Lower lobe of right lung (tissue), 2 donors: ENCODE data around the gene SYTL2. TPM values are rescaled to one million over a fixed set of nuclear protein-coding genes. Genes with fewer than 3 reads are reported as not detected.

Experiments
- ATAC-seq, 2 donors: fragments of 200-7000 bp; cut with Tn5 transposase; one replicate each; pipeline ENCODE4 v1.9.1; 2020 to 2022; ENCODE audit warnings: mild to moderate bottlenecking in 2 of 2, moderate library complexity in 2 of 2
- DNase-seq: peaks from one replicate; pipeline ENCODE4 v3.0.0-alpha.2; 2020
- H3K27ac ChIP-seq: fragments of 200-600 bp; one replicate; pipeline ENCODE4 v1.8.0; 2022
- H3K27me3 ChIP-seq: fragments of 200-600 bp; one replicate; pipeline ENCODE4 v1.8.0; 2022; ENCODE audit warnings: low read depth
- H3K36me3 ChIP-seq: fragments of 200-600 bp; one replicate; pipeline ENCODE4 v1.8.0; 2022; ENCODE audit warnings: mild to moderate bottlenecking
- H3K4me1 ChIP-seq: fragments of 200-600 bp; one replicate; pipeline ENCODE4 v1.8.0; 2022
- H3K4me3 ChIP-seq: fragments of 200-600 bp; one replicate; pipeline ENCODE4 v1.8.0; 2022; ENCODE audit warnings: mild to moderate bottlenecking
- H3K9me3 ChIP-seq: fragments of 200-600 bp; one replicate; pipeline ENCODE4 v1.8.0; 2022
- intact Hi-C: fragments of 100-400 bp; cut with DNase I; formaldehyde crosslinking; loops from one replicate; pipeline ENCODE4 v1.11.0; 2022
- total RNA-seq: library from RNA; stranded (reverse); fragmentation: NEBNext Ultra II Directional; extraction: Animal tissue kit (Norgen Biotek cat#: 25700); gene quantifications from one replicate; pipeline ENCODE4 v1.2.1, GENCODE V29; 2021
- TF ChIP-seq, protein P1 (sequence below): fragments of 200-600 bp; IDR thresholded peaks from one replicate; pipeline ENCODE4 v1.8.0; 2022; ENCODE audit warnings: antibody characterized with exemption, mild to moderate bottlenecking
- donor health status: DM: no; HTN: yes; CAD: no; lungs with severe emphysema.

The SYTL2 gene
- total RNA-seq, 1 donor from 2014 or later, result 23.6 TPM

DNA sequence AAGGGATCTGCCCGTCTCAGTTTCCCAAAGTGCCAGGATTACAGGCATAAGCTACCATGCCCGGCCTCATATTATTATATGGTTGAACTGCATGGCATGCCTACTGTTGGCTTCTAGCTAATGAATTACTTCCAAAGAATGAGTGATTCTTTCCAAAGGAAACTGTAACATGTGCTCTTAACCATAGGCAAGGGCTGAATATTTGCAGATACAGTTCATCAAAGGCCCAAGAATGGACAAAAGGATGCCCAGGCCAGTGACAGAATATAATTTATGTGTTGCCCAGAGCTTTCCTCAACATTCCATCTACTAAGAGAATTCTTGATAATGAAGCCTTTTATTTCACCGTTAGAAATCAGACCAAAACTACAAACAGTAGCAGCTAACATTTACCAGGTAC lies 98.0 kb downstream of the SYTL2 start:
- no peak for ATAC-seq
- Histone ChIP-seq H3K27ac (no peak overlapping the region), H3K27me3 (no peaks in the 10 kb centered on the region), H3K36me3 (no peaks in the 10 kb centered on the region), H3K9me3 (no peaks in the 10 kb centered on the region), H3K4me3 (no peak overlapping the region), H3K4me1 (no peaks in the 10 kb centered on the region)
- TF ChIP-seq, protein P1, sequence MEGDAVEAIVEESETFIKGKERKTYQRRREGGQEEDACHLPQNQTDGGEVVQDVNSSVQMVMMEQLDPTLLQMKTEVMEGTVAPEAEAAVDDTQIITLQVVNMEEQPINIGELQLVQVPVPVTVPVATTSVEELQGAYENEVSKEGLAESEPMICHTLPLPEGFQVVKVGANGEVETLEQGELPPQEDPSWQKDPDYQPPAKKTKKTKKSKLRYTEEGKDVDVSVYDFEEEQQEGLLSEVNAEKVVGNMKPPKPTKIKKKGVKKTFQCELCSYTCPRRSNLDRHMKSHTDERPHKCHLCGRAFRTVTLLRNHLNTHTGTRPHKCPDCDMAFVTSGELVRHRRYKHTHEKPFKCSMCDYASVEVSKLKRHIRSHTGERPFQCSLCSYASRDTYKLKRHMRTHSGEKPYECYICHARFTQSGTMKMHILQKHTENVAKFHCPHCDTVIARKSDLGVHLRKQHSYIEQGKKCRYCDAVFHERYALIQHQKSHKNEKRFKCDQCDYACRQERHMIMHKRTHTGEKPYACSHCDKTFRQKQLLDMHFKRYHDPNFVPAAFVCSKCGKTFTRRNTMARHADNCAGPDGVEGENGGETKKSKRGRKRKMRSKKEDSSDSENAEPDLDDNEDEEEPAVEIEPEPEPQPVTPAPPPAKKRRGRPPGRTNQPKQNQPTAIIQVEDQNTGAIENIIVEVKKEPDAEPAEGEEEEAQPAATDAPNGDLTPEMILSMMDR, result no peak
- no peak for DNase-seq
- intact Hi-C loops, result no loop called here

DNA sequence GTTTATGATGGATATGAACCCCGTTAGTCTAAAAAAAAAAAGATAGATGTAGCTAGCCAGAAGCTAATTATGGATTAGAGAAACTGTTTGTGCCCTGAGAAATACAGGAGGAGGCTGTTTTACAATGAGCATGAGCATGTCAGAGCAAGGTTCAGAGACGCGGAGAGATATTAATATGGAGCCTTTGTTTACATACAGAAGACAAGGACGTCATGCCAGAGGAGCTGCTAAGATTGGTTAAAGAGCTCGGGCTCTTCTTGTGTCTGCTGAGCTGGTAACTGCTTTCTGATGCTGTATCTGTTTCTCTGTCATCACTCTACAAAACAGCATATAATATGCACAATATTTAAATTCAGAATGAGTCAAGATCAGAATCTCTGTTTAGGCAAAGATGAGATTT lies 100.0 kb downstream of the SYTL2 start:
- Histone ChIP-seq H3K36me3 (no peaks in the 10 kb centered on the region), H3K27me3 (no peaks in the 10 kb centered on the region), H3K9me3 (no peaks in the 10 kb centered on the region), H3K4me3 (no peak overlapping the region), H3K4me1 (no peaks in the 10 kb centered on the region), H3K27ac (no peak overlapping the region)
- TF ChIP-seq, protein P1, result no peak
- DNase-seq (no peak), ATAC-seq (no peak)
- intact Hi-C loops, result no loop called here

DNA sequence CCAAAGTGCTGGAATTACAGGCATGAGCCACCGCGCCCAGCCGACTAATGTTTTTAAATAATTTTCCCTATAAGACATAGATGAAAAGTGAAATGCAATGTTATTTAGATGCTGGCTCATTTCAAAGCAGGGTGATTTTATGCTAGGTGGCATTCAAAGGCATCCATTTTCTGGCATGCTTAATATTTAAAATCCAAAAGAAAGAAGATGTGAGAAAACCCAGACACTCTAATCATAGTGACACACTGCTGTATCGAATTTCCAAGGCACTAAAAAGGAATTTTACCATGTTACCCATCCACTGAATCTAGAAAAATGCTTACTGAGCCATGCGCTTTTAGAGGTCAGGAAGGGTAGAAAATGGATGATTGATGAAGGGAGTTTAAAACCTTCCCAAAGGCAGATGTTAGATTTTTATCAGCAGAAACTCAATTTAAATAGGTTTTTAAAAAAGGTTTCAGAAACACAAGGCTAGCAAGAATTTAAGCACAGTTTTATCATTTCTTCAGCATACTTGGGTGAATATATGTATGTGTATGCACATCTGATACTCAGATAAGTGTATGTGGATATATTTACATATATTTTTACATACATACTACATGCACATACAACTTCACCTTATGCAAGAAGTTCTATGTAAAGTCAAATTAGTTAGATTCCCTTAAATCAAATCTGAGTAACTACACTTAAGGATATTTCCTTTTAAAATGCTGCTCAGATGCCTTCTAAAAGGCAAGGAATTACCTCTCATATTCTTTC lies 100.8 kb downstream of the SYTL2 start:
- DNase-seq, result no peak
- no peaks in the 10 kb centered on the region for H3K36me3 ChIP-seq
- TF ChIP-seq, protein P1, result no peak

DNA sequence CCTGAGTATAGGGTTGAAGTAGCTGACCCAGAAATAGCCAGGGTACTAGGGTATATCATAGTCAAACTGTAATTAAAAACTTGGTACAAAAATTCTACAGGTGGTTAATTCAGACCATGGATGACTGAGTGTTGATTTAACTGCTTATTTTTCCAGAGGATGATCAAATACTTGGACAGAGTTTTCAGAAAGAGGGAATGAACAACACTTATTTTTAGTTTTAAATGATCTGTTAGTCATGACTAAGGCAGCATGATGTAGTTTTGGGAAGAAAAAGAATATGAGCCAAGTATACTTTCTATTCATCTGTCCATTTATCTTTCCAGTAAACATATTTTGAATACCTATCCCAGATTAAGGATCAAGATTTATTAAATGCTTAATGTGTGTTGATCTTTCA lies 105.1 kb downstream of the SYTL2 start:
- H3K27ac ChIP-seq, result no peak overlapping the region
- no peaks in the 10 kb centered on the region for H3K4me1 ChIP-seq
- intact Hi-C loops, result no loop called here
- no peak for DNase-seq
- H3K36me3 ChIP-seq, result no peaks in the 10 kb centered on the region
- H3K9me3 ChIP-seq, result no peaks in the 10 kb centered on the region
- no peaks in the 10 kb centered on the region for H3K27me3 ChIP-seq
- H3K4me3 ChIP-seq, result no peak overlapping the region
- TF ChIP-seq, protein P1, result no peak
- ATAC-seq, result no peak

More for the DNA sequence above, 100.8 kb downstream of the SYTL2 start:
- Histone ChIP-seq H3K9me3 (no peaks in the 10 kb centered on the region), H3K27ac (no peak overlapping the region), H3K27me3 (no peaks in the 10 kb centered on the region), H3K4me3 (no peak overlapping the region), H3K4me1 (no peaks in the 10 kb centered on the region)
- intact Hi-C loops, result no loop called here
- ATAC-seq, result no peak

DNA sequence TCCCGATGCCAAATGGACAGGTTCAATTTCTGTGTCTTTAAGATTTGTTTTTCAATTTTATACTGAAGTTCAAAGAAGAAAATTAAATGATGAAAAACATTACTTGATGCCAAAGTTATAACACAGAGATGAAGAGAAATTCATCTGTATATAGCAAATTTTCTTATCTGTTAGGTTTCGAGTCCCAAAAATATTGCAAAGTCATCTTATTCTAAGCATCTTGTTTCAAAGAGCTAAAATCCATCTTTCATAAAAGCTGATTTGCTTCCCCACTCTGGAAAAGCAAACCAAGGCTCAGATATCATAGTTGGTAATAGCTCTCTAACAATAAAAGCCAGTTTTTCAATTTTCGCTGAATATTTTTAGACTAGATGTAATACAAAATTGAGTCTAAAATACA lies 106.0 kb downstream of the SYTL2 start:
- Histone ChIP-seq H3K27ac (no peak overlapping the region), H3K4me3 (no peak overlapping the region), H3K36me3 (no peaks in the 10 kb centered on the region), H3K9me3 (no peaks in the 10 kb centered on the region), H3K4me1 (no peaks in the 10 kb centered on the region), H3K27me3 (no peaks in the 10 kb centered on the region)
- ATAC-seq (no peak), DNase-seq (no peak)
- TF ChIP-seq, protein P1, result no peak
- intact Hi-C loops, result no loop called here
